ENCODE results near the gene REEP6.

The REEP6 gene

DNA sequence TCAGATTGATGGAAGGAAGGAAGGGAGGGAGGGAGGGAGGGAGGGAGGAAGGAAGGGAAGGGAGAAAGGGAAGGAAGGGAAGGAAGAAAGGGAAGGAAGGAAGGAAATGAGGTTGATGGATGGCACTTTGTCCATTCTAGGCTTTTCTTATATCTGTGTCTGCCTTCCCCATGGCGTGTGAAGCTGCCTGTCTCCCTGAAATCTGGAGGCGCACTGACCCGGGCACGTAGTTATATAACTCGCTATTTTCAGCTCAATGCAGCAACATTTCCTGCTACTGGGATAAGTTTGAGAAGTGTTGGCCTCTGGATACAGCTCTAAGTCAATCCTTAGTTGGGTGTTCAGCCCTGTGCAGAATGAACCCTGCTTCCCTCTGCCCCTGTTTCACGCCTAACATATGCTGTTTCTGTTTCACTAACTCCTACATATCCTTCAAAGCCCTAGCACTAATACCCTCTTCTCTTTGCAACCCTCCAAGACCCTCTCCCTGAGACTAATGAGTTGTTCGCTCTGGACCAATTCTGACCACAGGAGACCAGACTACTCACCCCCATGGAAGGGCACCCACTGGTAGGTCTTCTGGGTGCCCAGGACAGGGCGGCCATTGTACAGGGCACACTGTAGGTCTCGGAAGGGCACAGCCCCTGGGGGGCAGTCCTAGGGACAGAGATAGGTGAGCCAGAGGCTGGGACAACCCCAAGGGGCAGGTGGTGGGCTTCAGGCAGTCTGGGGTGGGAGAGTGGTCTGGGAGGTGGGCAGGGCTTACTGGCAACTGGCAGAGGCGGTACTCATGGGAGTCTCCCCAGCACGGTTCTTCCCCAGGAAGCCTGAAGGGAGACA is 18.8 kb downstream of the REEP6 start:
- TF ChIP-seq EZH2phosphoT487 (conservative IDR thresholded peaks at IDR 0.05; ENCODE audit: low read length), result no peak
- TF ChIP-seq, protein P1, sequence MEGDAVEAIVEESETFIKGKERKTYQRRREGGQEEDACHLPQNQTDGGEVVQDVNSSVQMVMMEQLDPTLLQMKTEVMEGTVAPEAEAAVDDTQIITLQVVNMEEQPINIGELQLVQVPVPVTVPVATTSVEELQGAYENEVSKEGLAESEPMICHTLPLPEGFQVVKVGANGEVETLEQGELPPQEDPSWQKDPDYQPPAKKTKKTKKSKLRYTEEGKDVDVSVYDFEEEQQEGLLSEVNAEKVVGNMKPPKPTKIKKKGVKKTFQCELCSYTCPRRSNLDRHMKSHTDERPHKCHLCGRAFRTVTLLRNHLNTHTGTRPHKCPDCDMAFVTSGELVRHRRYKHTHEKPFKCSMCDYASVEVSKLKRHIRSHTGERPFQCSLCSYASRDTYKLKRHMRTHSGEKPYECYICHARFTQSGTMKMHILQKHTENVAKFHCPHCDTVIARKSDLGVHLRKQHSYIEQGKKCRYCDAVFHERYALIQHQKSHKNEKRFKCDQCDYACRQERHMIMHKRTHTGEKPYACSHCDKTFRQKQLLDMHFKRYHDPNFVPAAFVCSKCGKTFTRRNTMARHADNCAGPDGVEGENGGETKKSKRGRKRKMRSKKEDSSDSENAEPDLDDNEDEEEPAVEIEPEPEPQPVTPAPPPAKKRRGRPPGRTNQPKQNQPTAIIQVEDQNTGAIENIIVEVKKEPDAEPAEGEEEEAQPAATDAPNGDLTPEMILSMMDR (IDR thresholded peaks at IDR 0.05; ENCODE audit: insufficient read depth, low read length, poor library complexity, severe bottlenecking), result no peak
- H3K9me3 ChIP-seq (ENCODE audit: insufficient read depth, low read length), result no peaks in the 10 kb centered on the region
- H3K9me2 ChIP-seq (replicated peaks; ENCODE audit: insufficient read depth, low read length), result no peaks in the 10 kb centered on the region
- no peak overlapping the region for H3K9ac ChIP-seq (ENCODE audit: low read length)
- no peaks in the 10 kb centered on the region for H3K36me3 ChIP-seq (ENCODE audit: low read length)
- H3K79me2 ChIP-seq (ENCODE audit: insufficient read depth, low read length), result no peaks in the 10 kb centered on the region
- H3F3A ChIP-seq (ENCODE audit: insufficient read depth), result no peaks in the 10 kb centered on the region
- H4K20me1 ChIP-seq (ENCODE audit: low read depth, low read length), result no peaks in the 10 kb centered on the region
- H2AFZ ChIP-seq (ENCODE audit: low read depth, low read length, severe bottlenecking), result no peak overlapping the region
- H3K27ac ChIP-seq (ENCODE audit: low read depth, low read length), result no peak overlapping the region
- H3K27me3 ChIP-seq (ENCODE audit: low read length), result no peaks in the 10 kb centered on the region
- no peak overlapping the region for H3K4me3 ChIP-seq (ENCODE audit: insufficient read depth, low read length, poor library complexity, severe bottlenecking)
- H3K4me2 ChIP-seq (ENCODE audit: low read depth, low read length, poor library complexity, severe bottlenecking), result no peak overlapping the region

DNA sequence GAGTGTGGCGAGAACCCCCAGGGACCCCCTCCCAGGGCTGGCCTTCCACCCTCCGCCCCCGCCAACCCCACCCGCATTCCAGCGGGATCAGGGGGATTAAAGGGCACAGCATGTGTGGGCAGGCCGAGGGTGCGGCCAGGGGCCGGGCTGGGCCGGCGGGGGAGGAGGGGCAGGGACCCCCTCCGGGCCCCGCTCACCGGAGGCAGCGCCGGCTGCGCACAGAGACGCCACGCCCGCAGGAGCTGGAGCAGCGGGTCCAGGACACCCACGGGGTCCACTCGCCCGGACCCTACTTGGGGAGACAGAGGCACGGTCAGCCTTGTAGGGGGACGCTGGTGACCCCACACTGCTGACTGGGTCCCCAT is 19.4 kb downstream of the REEP6 start:
- no peaks in the 10 kb centered on the region for H4K20me1 ChIP-seq (ENCODE audit: low read depth, low read length)
- TF ChIP-seq, protein P1 (IDR thresholded peaks at IDR 0.05; ENCODE audit: insufficient read depth, low read length, poor library complexity, severe bottlenecking), result no peak
- no peak for TF ChIP-seq EZH2phosphoT487 (conservative IDR thresholded peaks at IDR 0.05; ENCODE audit: low read length)
- no peaks in the 10 kb centered on the region for H3K36me3 ChIP-seq (ENCODE audit: low read length)
- no peak overlapping the region for H3K4me2 ChIP-seq (ENCODE audit: low read depth, low read length, poor library complexity, severe bottlenecking)
- H3K9ac ChIP-seq (ENCODE audit: low read length), result no peak overlapping the region
- no peaks in the 10 kb centered on the region for H3K79me2 ChIP-seq (ENCODE audit: insufficient read depth, low read length)
- H3K4me3 ChIP-seq (ENCODE audit: insufficient read depth, low read length, poor library complexity, severe bottlenecking), result no peak overlapping the region
- H3K27ac ChIP-seq (ENCODE audit: low read depth, low read length), result no peak overlapping the region
- no peaks in the 10 kb centered on the region for H3K27me3 ChIP-seq (ENCODE audit: low read length)
- H2AFZ ChIP-seq (ENCODE audit: low read depth, low read length, severe bottlenecking), result no peak overlapping the region
- H3K9me3 ChIP-seq (ENCODE audit: insufficient read depth, low read length), result no peaks in the 10 kb centered on the region
- H3F3A ChIP-seq (ENCODE audit: insufficient read depth), result no peaks in the 10 kb centered on the region
- H3K9me2 ChIP-seq (replicated peaks; ENCODE audit: insufficient read depth, low read length), result no peaks in the 10 kb centered on the region

DNA sequence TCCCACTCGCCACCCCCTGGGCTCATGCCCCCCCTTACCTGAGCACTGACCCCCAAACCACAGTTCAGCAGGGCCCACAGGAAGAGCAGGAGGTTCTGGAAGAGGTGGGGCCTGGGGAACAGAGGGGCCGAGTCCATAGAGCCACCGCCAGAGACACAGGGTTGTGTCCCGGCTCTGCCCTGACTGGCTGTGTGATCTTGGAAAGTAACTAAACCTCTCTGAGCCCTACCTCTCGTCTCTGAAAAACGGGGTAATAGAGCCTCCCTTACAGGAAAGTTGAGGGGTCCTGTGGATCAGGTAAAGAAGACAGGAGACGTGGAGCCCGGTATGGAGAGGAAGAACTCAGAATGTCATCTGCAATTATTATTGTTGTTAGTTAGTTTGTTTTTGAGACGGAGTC is 19.8 kb downstream of the REEP6 start:
- H3K4me3 ChIP-seq (ENCODE audit: insufficient read depth, low read length, poor library complexity, severe bottlenecking), result no peak overlapping the region
- H3K9ac ChIP-seq (ENCODE audit: low read length), result no peak overlapping the region
- H3K27ac ChIP-seq (ENCODE audit: low read depth, low read length), result no peak overlapping the region
- H3K36me3 ChIP-seq (ENCODE audit: low read length), result no peaks in the 10 kb centered on the region
- no peaks in the 10 kb centered on the region for H3K9me3 ChIP-seq (ENCODE audit: insufficient read depth, low read length)
- H3K9me2 ChIP-seq (replicated peaks; ENCODE audit: insufficient read depth, low read length), result no peaks in the 10 kb centered on the region
- H3K79me2 ChIP-seq (ENCODE audit: insufficient read depth, low read length), result no peaks in the 10 kb centered on the region
- TF ChIP-seq, protein P1 (IDR thresholded peaks at IDR 0.05; ENCODE audit: insufficient read depth, low read length, poor library complexity, severe bottlenecking), result no peak
- no peak for TF ChIP-seq EZH2phosphoT487 (conservative IDR thresholded peaks at IDR 0.05; ENCODE audit: low read length)
- H4K20me1 ChIP-seq (ENCODE audit: low read depth, low read length), result no peaks in the 10 kb centered on the region
- no peaks in the 10 kb centered on the region for H3K27me3 ChIP-seq (ENCODE audit: low read length)
- H3K4me2 ChIP-seq (ENCODE audit: low read depth, low read length, poor library complexity, severe bottlenecking), result no peak overlapping the region
- no peaks in the 10 kb centered on the region for H3F3A ChIP-seq (ENCODE audit: insufficient read depth)
- no peak overlapping the region for H2AFZ ChIP-seq (ENCODE audit: low read depth, low read length, severe bottlenecking)

All from SU-DHL-6 (cell line).